Spleen (tissue), 11 donors: Measurements from ENCODE around the gene COL8A2. TPM values are rescaled to one million over a fixed set of nuclear protein-coding genes. Genes with fewer than 3 reads are reported as not detected.

ENCODE experiments used
- DNase-seq: peaks from one replicate; pipeline ENCODE4 v3.0.0-alpha.2; 2020
- H3K27ac ChIP-seq, 8 donors: fragments of 200-600 bp; sonication (generic) in 7 of 8; 1 replicate in 4 of 8; 2 replicates in 4 of 8; pipeline versions ENCODE4 v1.5.0 to v1.8.0; 2016 to 2021; ENCODE audit warnings: inconsistent platforms in 4 of 8, mild to moderate bottlenecking in 4 of 8, moderate library complexity in 1 of 8
- H3K27me3 ChIP-seq, 7 donors: fragments of 200-600 bp; sonication (generic) in 6 of 7; replicated peaks in 1 of 7; 1 replicate in 4 of 7; 2 replicates in 3 of 7; pipeline versions ENCODE4 v1.5.0 to v1.8.0; 2016 to 2021; ENCODE audit warnings: inconsistent platforms in 3 of 7, mild to moderate bottlenecking in 1 of 7
- H3K36me3 ChIP-seq, 6 donors: fragments of 200-600 bp; sonication (generic) in 5 of 6; 1 replicate in 4 of 6; 2 replicates in 2 of 6; pipeline versions ENCODE4 v1.5.0 to v1.8.0; 2016 to 2021; ENCODE audit warnings: inconsistent platforms in 2 of 6
- H3K4me1 ChIP-seq, 6 donors: fragments of 200-600 bp; sonication (generic) in 5 of 6; 1 replicate in 3 of 6; 2 replicates in 3 of 6; pipeline versions ENCODE4 v1.5.0 to v1.8.0; 2016 to 2021; ENCODE audit warnings: inconsistent platforms in 3 of 6
- H3K4me3 ChIP-seq, 8 donors: fragments of 200-600 bp; sonication (generic) in 7 of 8; 1 replicate in 4 of 8; 2 replicates in 4 of 8; pipeline versions ENCODE4 v1.5.0 to v1.8.0; 2016 to 2021; ENCODE audit warnings: inconsistent platforms in 4 of 8, mild to moderate bottlenecking in 4 of 8, moderate library complexity in 2 of 8
- H3K9me3 ChIP-seq, 8 donors: fragments of 200-600 bp; sonication (generic) in 7 of 8; 1 replicate in 4 of 8; 2 replicates in 4 of 8; pipeline versions ENCODE4 v1.5.0 to v1.8.0; 2016 to 2021; ENCODE audit warnings: inconsistent platforms in 4 of 8
- POLR2A ChIP-seq, 3 donors: fragments of 450-650 bp; IDR thresholded peaks; one replicate each; pipeline ENCODE4 v1.5.1; 2017; ENCODE audit warnings: antibody characterized with exemption in 3 of 3, mild to moderate bottlenecking in 1 of 3
- POLR2AphosphoS5 ChIP-seq, 3 donors: sonication (generic); formaldehyde crosslinking; IDR thresholded peaks; one replicate each; pipeline ENCODE4 v1.5.1; 2017; ENCODE audit warnings: antibody characterized with exemption in 3 of 3
- WGBS, 5 donors: extraction: QIAGEN DNeasy Blood & Tissue Kit in 3 of 5; methylation state at CpG; one replicate each; pipeline versions ENCODE4 v1.1.5 to v1.1.7; 2013 to 2018; 5-methylcytosine and 5-hydroxymethylcytosine counted together
- intact Hi-C: fragments of 100-400 bp; cut with DNase I; formaldehyde crosslinking; loops from one replicate; pipeline ENCODE4 v1.15.0; 2023; ENCODE audit warnings: low total_unique reads
- polyA plus RNA-seq, 3 donors: library from polyadenylated mRNA; stranded (reverse); fragments of 200-250 nt; gene quantifications; one replicate each; pipeline ENCODE4 v1.2.1, GENCODE V29; 2013
- total RNA-seq, 7 donors: library from RNA; depleted of rRNA in 3 of 7; stranded (reverse); fragments of >200 nt in 3 of 7; fragmentation: NEBNext Ultra II Directional in 4 of 7; extraction: Animal tissue kit (Norgen Biotek cat#: 25700) in 4 of 7; gene quantifications; one replicate each; pipeline versions ENCODE4 v1.1.0 to v1.2.1, GENCODE V29; 2016 to 2021
- TF ChIP-seq, protein P1 (sequence below), 11 experiments: fragments of 200-600 bp in 7 of 11; fragments of 450-650 bp in 4 of 11; sonication (generic) in 4 of 11; IDR thresholded peaks in 8 of 11; conservative IDR thresholded peaks in 3 of 11; 1 replicate in 7 of 11; 2 replicates in 4 of 11; pipeline versions ENCODE4 v1.4.0 to v1.8.0; 2016 to 2021; ENCODE audit warnings: antibody characterized with exemption in 11 of 11, inconsistent platforms in 4 of 11, mild to moderate bottlenecking in 1 of 11
- donor health status: healthy with polysubstance abuse.
- donor health status: DM: no; HTN: no; CAD: no; lungs with moderate emphysema.
- donor health status: DM: no; HTN: no; CAD: no.
- donor health status: Bipolar disorder and iron deficiency.
- donor health status: healthy.
- donor health status: DM: no; HTN: no; CAD: no.
- donor health status: DM: yes; HTN: yes; CAD: no.

The COL8A2 gene
- total and polyA plus RNA-seq, 10 donors, result 2.1 to 32.0 (median 9.9) TPM

DNA sequence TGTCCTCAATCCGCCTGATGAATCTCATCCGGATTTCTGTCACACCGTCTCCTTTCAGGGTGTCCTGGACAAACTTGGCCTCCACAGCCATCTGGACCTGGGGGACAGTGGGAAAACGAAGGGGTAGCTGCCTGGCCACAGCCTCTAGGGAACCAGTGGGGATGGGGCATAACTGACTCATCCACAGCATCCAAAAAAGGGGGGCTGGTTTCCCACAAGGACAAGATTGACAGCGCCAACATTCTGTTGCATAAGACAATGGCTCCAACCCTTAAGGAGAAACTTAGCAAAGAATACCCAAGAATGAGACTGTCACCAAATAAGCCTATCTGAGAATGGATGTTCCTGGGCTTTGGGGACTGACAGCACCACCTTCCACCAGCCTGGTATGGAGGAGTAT is 12.2 kb upstream of the COL8A2 start:
- 62 to 79% (median 75%) methylated on average over 5 of the region's 5 CpGs for WGBS, 5 donors
- Histone ChIP-seq H3K36me3 (peaks cover 0 to 50% (median 32%) of the 10 kb centered on the region in 6 donors), H3K9me3 (no peaks in the 10 kb centered on the region), H3K27ac (peak overlapping the region in 6 of 8 donors; percentile 22 to 62 (median 38)), H3K4me1 (peaks cover 13 to 58% (median 38%) of the 10 kb centered on the region in 6 donors), H3K4me3 (no peak overlapping the region), H3K27me3 (no peaks in the 10 kb centered on the region)
- DNase-seq, result no peak
- intact Hi-C loops, result loop anchor here (5.0 kb wide), 1 partner anchor 35 kb away; no protein-coding TSS in a partner anchor
- TF ChIP-seq POLR2AphosphoS5 (IDR thresholded peaks at IDR 0.05) (no peak), POLR2A (IDR thresholded peaks at IDR 0.05) (no peak)
- TF ChIP-seq, protein P1, sequence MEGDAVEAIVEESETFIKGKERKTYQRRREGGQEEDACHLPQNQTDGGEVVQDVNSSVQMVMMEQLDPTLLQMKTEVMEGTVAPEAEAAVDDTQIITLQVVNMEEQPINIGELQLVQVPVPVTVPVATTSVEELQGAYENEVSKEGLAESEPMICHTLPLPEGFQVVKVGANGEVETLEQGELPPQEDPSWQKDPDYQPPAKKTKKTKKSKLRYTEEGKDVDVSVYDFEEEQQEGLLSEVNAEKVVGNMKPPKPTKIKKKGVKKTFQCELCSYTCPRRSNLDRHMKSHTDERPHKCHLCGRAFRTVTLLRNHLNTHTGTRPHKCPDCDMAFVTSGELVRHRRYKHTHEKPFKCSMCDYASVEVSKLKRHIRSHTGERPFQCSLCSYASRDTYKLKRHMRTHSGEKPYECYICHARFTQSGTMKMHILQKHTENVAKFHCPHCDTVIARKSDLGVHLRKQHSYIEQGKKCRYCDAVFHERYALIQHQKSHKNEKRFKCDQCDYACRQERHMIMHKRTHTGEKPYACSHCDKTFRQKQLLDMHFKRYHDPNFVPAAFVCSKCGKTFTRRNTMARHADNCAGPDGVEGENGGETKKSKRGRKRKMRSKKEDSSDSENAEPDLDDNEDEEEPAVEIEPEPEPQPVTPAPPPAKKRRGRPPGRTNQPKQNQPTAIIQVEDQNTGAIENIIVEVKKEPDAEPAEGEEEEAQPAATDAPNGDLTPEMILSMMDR (IDR thresholded peaks at IDR 0.05 in 8 of 11, conservative IDR thresholded peaks at IDR 0.05 in 3 of 11), result no peak

GRCh38 chr1:36136535-36136934 is 11.5 kb upstream of the COL8A2 start:
- Histone ChIP-seq H3K4me3 (no peak overlapping the region), H3K9me3 (no peaks in the 10 kb centered on the region), H3K4me1 (peaks cover 10 to 51% (median 32%) of the 10 kb centered on the region in 6 donors), H3K36me3 (peaks cover 0 to 49% (median 32%) of the 10 kb centered on the region in 6 donors), H3K27ac (peak overlapping the region in 7 of 8 donors; percentile 8 to 62 (median 44)), H3K27me3 (no peaks in the 10 kb centered on the region)
- DNase-seq, result no peak
- intact Hi-C loops, result loop anchor here (5.0 kb wide), 1 partner anchor 34 kb away; no protein-coding TSS in a partner anchor
- WGBS, 5 donors, result 76 to 91% (median 88%) methylated on average over 1 of the region's 1 CpG
- TF ChIP-seq POLR2AphosphoS5 (IDR thresholded peaks at IDR 0.05) (no peak), POLR2A (IDR thresholded peaks at IDR 0.05) (no peak)
- TF ChIP-seq, protein P1 (IDR thresholded peaks at IDR 0.05 in 8 of 11, conservative IDR thresholded peaks at IDR 0.05 in 3 of 11), result no peak

GRCh38 chr1:36135796-36136195 is 10.8 kb upstream of the COL8A2 start:
- Histone ChIP-seq H3K4me1 (peaks cover 5 to 46% (median 27%) of the 10 kb centered on the region in 6 donors), H3K36me3 (peaks cover 0 to 49% (median 32%) of the 10 kb centered on the region in 6 donors), H3K27ac (peak overlapping the region in 6 of 8 donors; percentile 23 to 62 (median 48)), H3K4me3 (no peak overlapping the region), H3K9me3 (no peaks in the 10 kb centered on the region), H3K27me3 (no peaks in the 10 kb centered on the region)
- no peak for DNase-seq
- intact Hi-C loops, result loop anchor here (5.0 kb wide), 1 partner anchor 33 kb away; no protein-coding TSS in a partner anchor
- TF ChIP-seq, protein P1 (IDR thresholded peaks at IDR 0.05 in 8 of 11, conservative IDR thresholded peaks at IDR 0.05 in 3 of 11), result no peak
- TF ChIP-seq POLR2A (IDR thresholded peaks at IDR 0.05) (no peak), POLR2AphosphoS5 (IDR thresholded peaks at IDR 0.05) (no peak)

DNA sequence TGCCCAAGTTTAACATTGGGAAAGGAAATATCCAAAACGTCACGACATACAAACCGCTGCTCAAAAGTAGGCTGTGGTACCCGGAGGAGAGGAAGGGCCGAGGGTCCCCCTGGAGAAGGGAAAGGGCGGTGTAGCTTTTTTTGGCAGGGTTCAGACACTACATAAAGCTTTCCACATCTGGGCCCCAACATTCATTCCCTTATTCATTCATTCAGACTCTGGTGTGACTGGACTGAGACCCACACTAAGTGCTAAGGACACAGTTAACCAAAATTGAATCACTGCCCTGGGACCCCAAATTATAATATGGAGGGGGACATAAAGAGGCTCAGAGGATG is 10.3 kb upstream of the COL8A2 start:
- peak overlapping the region in 5 of 8 donors; percentile 0 to 62 (median 31) for H3K27ac ChIP-seq
- WGBS, 5 donors, result 62 to 77% (median 66%) methylated on average over 6 of the region's 6 CpGs
- no peaks in the 10 kb centered on the region for H3K9me3 ChIP-seq
- H3K27me3 ChIP-seq, result no peaks in the 10 kb centered on the region
- intact Hi-C loops, result loop anchor here (5.0 kb wide), 1 partner anchor 33 kb away; no protein-coding TSS in a partner anchor
- H3K36me3 ChIP-seq, result peaks cover 0 to 47% (median 32%) of the 10 kb centered on the region in 6 donors
- H3K4me1 ChIP-seq, result peaks cover 5 to 41% (median 22%) of the 10 kb centered on the region in 6 donors
- H3K4me3 ChIP-seq, result no peak overlapping the region
- TF ChIP-seq POLR2A (IDR thresholded peaks at IDR 0.05) (no peak), POLR2AphosphoS5 (IDR thresholded peaks at IDR 0.05) (no peak)
- TF ChIP-seq, protein P1 (IDR thresholded peaks at IDR 0.05 in 8 of 11, conservative IDR thresholded peaks at IDR 0.05 in 3 of 11), result no peak
- no peak for DNase-seq
